ENCODE measurements around the gene SFXN4.
"Not testable (repeated sequence)": the region's sequence is repeated elsewhere in the genome, so short reads cannot be mapped to it uniquely, and the experiment has no call there.

SFXN4 gene

GRCh38 chr10:119103903-119104653 lies 61.4 kb downstream of the SFXN4 start, which contains the start of gene DENND10:
TSS of gene DENND10 (plus strand) at chr10:119104113. CDS start at chr10:119104143, 30 bp downstream.
- TF ChIP-seq POLR2A (IDR thresholded peaks at IDR 0.05; ENCODE audit: extremely low read depth, insufficient read length) (peak; percentile 95), MYC (IDR thresholded peaks at IDR 0.05; ENCODE audit: low read depth, low read length) (peak; percentile 25), MAX (IDR thresholded peaks at IDR 0.05; ENCODE audit: low read depth, low read length) (0 out of 2 replicates have a peak, but pooled peaks have one; percentile 15), CTCF (IDR thresholded peaks at IDR 0.05; ENCODE audit: low read depth, low read length) (no peak)
- peak within 1 kb of the TSS; percentile 92 for H3K4me3 ChIP-seq (ENCODE audit: low read depth, low read length)
- DNase-seq (ENCODE audit: low read depth): peak; percentile 88

- no peak overlapping the region for H3K4me3 ChIP-seq (ENCODE audit: low read depth, low read length)
- TF ChIP-seq MYC (IDR thresholded peaks at IDR 0.05; ENCODE audit: low read depth, low read length) (no peak), CTCF (IDR thresholded peaks at IDR 0.05; ENCODE audit: low read depth, low read length) (no peak), POLR2A (IDR thresholded peaks at IDR 0.05; ENCODE audit: extremely low read depth, insufficient read length) (no peak), MAX (IDR thresholded peaks at IDR 0.05; ENCODE audit: low read depth, low read length) (no peak)
Measured at GRCh38 chr10:119103241-119103902, 62.1 kb downstream of the SFXN4 start.

GRCh38 chr10:119101366-119102098 lies 64.0 kb downstream of the SFXN4 start:
- no peak for DNase-seq (ENCODE audit: low read depth)
- no peak overlapping the region for H3K4me3 ChIP-seq (ENCODE audit: low read depth, low read length)
- TF ChIP-seq MYC (IDR thresholded peaks at IDR 0.05; ENCODE audit: low read depth, low read length) (no peak), POLR2A (IDR thresholded peaks at IDR 0.05; ENCODE audit: extremely low read depth, insufficient read length) (no peak), CTCF (IDR thresholded peaks at IDR 0.05; ENCODE audit: low read depth, low read length) (no peak), MAX (IDR thresholded peaks at IDR 0.05; ENCODE audit: low read depth, low read length) (no peak)

More at GRCh38 chr10:119103241-119103902, 62.1 kb downstream of the SFXN4 start:
- no peak for DNase-seq (ENCODE audit: low read depth)

- DNase-seq (ENCODE audit: low read depth): no peak
- no peak overlapping the region for H3K4me3 ChIP-seq (ENCODE audit: low read depth, low read length)
- TF ChIP-seq CTCF (IDR thresholded peaks at IDR 0.05; ENCODE audit: low read depth, low read length) (no peak), POLR2A (IDR thresholded peaks at IDR 0.05; ENCODE audit: extremely low read depth, insufficient read length) (no peak), MAX (IDR thresholded peaks at IDR 0.05; ENCODE audit: low read depth, low read length) (no peak), MYC (IDR thresholded peaks at IDR 0.05; ENCODE audit: low read depth, low read length) (no peak)
Measured at GRCh38 chr10:119100434-119101238, 64.9 kb downstream of the SFXN4 start.

GRCh38 chr10:119098576-119098975 lies 66.9 kb downstream of the SFXN4 start:
- TF ChIP-seq MAX (IDR thresholded peaks at IDR 0.05; ENCODE audit: low read depth, low read length) (no peak), POLR2A (IDR thresholded peaks at IDR 0.05; ENCODE audit: extremely low read depth, insufficient read length) (no peak), CTCF (IDR thresholded peaks at IDR 0.05; ENCODE audit: low read depth, low read length) (no peak), MYC (IDR thresholded peaks at IDR 0.05; ENCODE audit: low read depth, low read length) (no peak)
- H3K4me3 ChIP-seq (ENCODE audit: low read depth, low read length): no peak overlapping the region
- no peak for DNase-seq (ENCODE audit: low read depth)

GRCh38 chr10:119096641-119097415 lies 68.7 kb downstream of the SFXN4 start:
- not testable (repeated sequence) for DNase-seq (ENCODE audit: low read depth); H3K4me3 ChIP-seq (ENCODE audit: low read depth, low read length)
